Activated CD8-positive, alpha-beta memory T cell treated with anti-CD3 and anti-CD28 coated beads for 48 hours (primary cell): ENCODE data around the gene NUCKS1.

ENCODE experiments used
- DNase-seq, 3 experiments: peaks; one replicate each; pipeline ENCODE4 v3.0.0-alpha.2; 2020; ENCODE audit warnings: low read depth in 2 of 3, low spot score in 2 of 3

The NUCKS1 gene, protein sequence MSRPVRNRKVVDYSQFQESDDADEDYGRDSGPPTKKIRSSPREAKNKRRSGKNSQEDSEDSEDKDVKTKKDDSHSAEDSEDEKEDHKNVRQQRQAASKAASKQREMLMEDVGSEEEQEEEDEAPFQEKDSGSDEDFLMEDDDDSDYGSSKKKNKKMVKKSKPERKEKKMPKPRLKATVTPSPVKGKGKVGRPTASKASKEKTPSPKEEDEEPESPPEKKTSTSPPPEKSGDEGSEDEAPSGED

DNA sequence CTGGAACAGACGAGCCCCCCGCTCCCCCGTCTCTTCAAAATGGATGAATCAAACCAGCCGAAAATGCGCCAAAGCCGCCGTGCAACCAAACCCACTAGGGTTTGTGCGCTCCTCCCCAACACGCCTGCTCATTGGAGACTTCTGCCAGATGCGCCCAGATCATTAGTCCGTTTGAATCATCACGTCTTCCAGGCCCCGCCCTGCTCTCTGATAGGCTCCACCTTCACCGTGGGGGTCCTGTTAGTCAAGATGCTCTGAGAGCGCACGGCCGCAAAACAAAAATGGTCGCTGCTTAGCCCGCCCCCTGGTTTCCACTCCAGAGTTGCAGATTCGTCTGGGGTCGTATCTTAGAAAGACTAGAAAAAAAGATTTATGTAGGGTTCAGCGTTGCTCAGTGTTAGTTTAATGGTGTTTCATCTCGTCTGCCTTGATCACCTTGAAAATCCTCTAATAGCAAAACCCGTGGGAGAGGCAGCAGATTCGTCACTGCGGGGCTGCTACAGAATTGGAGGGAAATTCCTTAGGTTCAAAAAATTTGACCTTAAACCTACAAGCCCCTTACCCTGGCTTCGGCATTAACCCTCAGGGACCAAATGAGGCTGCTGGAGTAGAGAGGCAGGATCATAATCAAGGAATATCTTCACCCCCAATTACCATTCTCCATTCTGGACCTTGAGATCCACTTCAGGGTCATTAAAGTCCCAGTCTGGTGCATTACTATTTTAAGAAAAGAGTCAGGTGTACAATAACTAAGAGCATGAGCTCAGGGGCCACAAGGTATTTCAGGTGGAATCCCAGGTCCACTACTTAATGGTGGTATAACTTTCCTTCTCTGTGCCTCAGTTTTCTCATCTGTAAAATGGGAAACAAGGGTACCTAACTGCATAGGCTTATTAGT lies at the start of gene NUCKS1:
Gene NUCKS1, minus strand, starts transcription at position 45 of the 898 bp plus-strand sequence. CDS start 209 bp downstream, outside the sequence.
- peak; percentile 69 to 88 (median 78) for DNase-seq

GRCh38 chr1:205798577-205798976 lies 48.6 kb upstream of the NUCKS1 start:
- DNase-seq: no peak

GRCh38 chr1:205797168-205797567 lies 47.2 kb upstream of the NUCKS1 start:
- no peak for DNase-seq

DNA sequence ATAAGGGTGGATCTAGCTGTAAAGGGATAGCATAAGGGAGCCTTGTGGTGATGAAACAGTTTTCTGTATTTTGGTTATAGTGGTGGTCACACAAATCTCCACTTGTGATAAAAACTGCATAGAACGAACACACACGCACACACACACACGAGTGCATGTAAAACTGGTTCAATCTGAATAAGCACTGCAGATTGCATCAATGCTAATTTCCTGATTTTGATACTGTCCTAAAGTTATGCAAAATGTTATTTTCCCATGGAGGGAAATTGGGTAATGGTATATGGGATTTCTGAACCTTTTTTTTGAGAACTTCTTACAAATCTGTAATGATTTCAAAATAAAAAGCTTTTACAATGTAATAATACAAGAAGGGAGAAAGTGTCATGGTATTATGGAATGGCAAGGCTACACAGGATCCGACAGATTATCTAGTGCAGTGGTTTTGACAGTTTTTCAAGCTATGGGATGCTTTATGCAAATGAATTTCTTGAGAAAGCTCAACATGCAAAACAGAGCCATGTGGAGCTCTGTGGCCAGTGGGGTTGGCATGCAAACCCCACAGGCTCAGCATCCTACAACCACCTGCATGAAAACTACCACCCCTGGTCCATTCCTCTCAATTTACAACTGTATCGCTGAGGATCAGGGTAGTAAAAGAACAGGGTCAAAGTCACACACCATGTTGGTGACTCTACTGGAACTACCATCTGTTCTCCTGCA lies 44.2 kb upstream of the NUCKS1 start:
- DNase-seq: no peak

GRCh38 chr1:205792961-205793673 lies 43.1 kb upstream of the NUCKS1 start:
- DNase-seq: no peak

DNA sequence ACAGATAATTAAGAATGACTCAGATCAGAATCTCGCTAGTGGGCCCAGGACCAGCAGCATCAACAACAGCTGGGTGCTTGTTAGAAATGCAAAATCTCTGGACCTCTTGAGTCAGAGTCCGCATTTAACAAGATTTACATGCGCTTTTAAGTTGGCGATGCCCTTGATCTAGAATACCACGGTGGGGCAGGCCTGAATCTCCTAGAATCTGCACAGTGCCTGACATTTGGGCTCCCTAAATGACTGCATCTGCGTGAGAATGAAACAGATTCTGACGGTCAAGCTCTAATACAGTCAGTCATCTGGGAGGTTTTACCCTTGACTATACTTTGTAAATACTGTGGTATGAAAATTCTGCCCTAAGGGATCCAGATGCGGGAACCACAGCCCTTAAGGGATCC lies 42.5 kb upstream of the NUCKS1 start:
- no peak for DNase-seq

DNA sequence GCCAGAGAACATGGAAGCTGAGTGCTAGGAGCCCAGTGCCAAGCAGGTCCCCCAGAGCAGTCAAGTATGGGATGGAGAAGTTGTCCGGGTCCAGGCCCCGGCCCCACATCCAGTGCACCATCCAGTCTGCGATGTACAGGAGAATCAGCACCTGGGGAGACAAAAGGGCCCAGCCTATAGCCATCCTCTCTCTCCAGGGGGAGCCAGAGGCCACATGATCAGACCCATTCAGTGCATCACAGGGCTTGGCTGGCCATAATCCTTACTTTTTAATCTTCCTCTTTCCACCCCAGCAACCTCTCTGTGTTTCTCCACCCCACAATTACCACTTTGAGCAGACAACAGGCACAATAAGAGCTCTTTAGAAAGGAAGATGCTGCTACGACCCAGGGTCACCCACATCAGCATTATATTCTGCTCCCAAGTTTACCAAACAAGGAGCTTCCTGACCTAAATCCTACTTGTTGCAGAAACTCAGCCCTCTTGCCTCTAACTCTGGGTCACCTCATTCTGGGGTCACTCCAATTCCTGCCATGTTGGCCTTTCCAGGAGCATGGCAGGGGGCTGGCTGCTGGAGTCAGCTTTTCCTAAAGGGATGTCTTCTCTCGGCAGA lies 41.7 kb upstream of the NUCKS1 start:
- no peak for DNase-seq

GRCh38 chr1:205787287-205787916 lies 37.4 kb upstream of the NUCKS1 start:
- no peak for DNase-seq

GRCh38 chr1:205786601-205787000 lies 36.6 kb upstream of the NUCKS1 start:
- DNase-seq: no peak

DNA sequence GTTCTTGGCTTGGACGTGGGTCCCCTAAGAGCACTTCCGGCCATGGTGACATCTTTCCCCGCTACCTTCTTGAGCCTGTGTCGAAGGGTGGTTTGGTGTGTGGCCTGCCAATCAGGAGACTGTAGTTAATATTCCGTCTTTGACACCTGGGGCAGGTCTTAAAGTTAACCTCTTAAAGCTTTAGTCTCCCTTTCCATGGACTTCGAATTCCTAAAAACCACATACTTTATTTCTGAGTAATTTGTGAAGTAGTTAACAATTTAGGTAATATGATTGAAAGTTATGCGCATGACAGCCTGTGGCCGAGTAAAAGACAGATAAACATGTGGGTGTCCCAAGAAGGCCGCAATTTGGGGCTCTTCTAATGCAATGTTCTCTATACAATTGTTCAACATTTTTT lies 35.5 kb upstream of the NUCKS1 start:
- no peak for DNase-seq

DNA sequence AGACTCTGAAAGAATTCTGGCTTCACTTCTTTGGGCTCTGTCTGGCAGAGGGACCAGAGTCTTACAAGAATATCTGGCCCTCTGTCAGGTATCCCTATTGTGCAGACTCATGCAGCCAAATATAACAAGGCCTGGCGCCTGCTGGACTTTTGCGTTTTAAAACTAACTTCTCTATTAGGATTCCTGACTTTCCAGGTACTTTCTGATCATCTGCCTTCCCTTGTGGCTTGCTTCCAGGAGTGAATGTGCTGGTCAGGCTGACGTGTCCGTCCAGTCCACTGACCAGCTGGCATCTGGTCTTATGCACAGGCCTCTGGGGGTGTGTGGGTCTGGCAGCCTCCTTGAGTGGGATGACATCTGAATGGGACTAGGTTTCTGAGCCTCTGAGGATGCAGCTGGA lies 33.9 kb upstream of the NUCKS1 start:
- no peak for DNase-seq

GRCh38 chr1:205783433-205783795 lies 33.4 kb upstream of the NUCKS1 start:
- no peak for DNase-seq

DNA sequence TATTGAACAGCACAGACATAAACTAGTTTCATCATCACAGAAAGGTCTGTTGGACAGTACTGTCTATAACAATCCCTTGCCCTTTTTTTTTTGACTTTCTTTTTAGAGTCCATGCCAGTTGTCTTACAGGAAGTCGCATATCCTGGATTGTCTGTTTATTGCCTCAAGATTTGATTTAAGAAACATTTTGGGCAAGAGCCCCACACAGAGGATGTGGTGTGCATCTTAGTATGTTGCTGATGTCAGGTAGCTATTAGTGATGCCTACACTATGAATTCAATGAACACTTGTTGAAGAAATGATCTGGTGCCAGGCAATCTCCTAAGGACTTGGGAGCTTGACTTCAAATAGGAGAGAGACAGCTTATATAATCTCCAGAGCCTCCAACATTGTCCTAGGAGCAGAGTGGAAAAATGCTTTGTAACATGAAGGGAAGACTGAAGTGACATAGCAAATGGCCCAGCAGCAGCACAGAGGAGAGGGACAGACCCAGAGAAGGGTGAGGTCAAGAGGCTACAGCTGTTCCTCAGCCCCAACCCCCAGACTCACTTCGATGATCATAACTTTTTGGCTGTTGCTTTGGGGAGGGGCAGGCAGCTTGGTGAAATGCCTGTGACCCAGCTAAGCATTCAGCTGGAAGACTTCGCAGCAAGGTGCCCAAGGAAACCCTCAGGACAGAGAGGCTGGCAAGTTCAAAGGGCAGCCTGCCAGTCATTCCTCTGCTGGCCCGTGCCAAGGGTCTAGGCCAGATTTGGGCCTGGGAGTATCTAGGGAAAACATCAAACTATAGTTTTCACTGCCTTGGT lies 32.8 kb upstream of the NUCKS1 start:
- DNase-seq: no peak

DNA sequence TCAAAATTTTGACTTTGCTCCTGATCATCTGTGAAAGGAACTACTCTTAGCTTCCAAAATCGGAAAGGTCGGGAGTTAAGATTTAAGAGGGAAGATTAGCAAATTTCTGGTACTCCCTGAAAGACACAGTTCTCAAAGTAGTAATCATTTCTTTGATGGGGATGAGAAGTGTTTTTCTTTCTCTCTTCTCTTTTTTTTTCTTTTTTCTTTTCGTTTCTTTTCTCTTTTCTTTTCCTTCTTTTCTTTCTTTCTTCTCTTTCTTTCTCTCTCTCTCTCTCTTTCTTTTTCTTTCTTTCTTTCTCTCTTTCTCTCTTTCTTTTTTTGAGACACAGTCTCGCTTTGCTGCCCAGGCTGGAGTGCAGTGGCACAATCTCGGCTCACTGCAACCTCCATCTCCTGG lies 30.4 kb upstream of the NUCKS1 start:
- no peak for DNase-seq

- no peak for DNase-seq
Measured at GRCh38 chr1:205777994-205778393, 28.0 kb upstream of the NUCKS1 start.

- DNase-seq: no peak
Measured at GRCh38 chr1:205775717-205776056, 25.7 kb upstream of the NUCKS1 start.

DNA sequence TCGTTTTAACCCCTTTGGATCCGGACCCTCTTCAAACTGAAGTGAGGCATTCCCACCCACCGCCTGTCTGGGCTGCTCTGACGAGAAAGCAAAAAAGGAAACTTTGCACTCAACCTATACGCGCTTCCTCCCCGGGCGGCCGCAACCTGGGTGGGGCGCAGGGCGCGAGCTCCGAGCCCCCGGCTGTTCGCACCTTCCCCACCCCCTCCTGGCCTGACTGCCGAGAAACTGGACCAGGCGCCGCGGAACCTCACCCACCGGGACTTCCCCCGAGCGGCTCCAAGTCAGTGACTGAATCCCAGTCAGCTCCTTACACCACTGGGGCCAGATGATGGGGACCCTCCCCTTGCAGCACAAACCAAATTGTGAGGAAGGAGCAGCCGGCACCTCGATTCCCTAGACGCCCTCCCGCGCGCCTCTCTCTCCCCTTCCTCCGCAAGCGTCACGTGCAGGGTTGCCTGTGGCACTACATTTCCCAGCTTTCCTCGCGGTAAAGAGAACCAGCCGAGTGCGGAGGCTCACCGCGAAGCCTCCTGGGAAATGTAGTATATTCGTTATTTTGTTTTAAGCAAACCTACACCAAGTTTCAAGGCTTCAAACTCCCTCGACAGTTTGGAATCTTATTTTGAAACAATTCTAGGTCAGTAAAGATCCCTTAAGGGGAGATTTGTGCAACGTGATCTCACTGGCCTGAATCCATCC lies 25.2 kb upstream of the NUCKS1 start, which contains the start of gene RAB29:
Gene RAB29, minus strand, starts transcription at position 468 of the 702 bp plus-strand sequence. CDS start 526 bp downstream, outside the sequence.
- DNase-seq: peak; percentile 57 to 63 (median 60)

GRCh38 chr1:205774198-205775014 lies 24.4 kb upstream of the NUCKS1 start:
- DNase-seq: peak; percentile 9 to 44 (median 16)
